ENCODE measurements around the gene VPS26B.

DNA sequence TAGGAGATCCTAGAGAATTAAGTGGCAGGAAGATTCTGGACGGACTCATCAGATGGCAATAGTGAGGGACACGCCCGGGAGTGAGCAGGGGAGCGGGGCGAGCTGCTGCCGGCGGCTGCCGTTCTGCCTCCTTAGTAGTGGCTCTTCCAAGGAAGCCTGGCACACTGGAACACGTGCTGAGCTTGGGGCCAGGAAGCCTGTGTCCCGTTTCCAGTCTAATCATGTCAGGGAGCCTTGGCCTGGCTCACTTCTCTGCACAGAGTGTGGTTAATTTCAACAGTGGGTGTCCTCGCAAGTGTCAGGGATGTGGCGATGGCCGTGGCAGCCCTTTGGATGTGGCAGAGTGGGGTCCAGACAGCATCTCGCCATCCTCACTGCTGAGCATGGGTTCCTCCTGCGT lies 68.2 kb downstream of the VPS26B start:
- TF ChIP-seq, protein P1, sequence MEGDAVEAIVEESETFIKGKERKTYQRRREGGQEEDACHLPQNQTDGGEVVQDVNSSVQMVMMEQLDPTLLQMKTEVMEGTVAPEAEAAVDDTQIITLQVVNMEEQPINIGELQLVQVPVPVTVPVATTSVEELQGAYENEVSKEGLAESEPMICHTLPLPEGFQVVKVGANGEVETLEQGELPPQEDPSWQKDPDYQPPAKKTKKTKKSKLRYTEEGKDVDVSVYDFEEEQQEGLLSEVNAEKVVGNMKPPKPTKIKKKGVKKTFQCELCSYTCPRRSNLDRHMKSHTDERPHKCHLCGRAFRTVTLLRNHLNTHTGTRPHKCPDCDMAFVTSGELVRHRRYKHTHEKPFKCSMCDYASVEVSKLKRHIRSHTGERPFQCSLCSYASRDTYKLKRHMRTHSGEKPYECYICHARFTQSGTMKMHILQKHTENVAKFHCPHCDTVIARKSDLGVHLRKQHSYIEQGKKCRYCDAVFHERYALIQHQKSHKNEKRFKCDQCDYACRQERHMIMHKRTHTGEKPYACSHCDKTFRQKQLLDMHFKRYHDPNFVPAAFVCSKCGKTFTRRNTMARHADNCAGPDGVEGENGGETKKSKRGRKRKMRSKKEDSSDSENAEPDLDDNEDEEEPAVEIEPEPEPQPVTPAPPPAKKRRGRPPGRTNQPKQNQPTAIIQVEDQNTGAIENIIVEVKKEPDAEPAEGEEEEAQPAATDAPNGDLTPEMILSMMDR (IDR thresholded peaks at IDR 0.05; ENCODE audit: poor library complexity) = no peak
- TF ChIP-seq EZH2 (IDR thresholded peaks at IDR 0.05; ENCODE audit: borderline replicate concordance) = no peak
